ENCODE results near the gene CDH13. TPM values are rescaled to one million over a fixed set of nuclear protein-coding genes. Genes with fewer than 3 reads are reported as not detected.
A peak's percentile ranks its signal among the peaks of the same experiment; 100 is the strongest.

The CDH13 gene
- total and polyA plus RNA-seq, 2 donors (not counting 1 experiment from before 2014, with no cell fraction given) = 27.6 to 96.7 TPM

GRCh38 chr16:82603784-82604411 lies 22.9 kb upstream of the CDH13 start:
- Histone ChIP-seq H3K27ac (ENCODE audit: insufficient read depth, low read length) (no peak overlapping the region), H2AFZ (ENCODE audit: low read length) (no peak overlapping the region), H3K9me3 (ENCODE audit: control insufficient read depth, insufficient read depth, low read depth, low read length) (no peaks in the 10 kb centered on the region), H4K20me1 (ENCODE audit: control insufficient read depth, extremely low read depth, insufficient read depth, low read length) (no peaks in the 10 kb centered on the region), H3K4me1 (ENCODE audit: control insufficient read depth, extremely low read depth, insufficient read depth, low read length) (no peaks in the 10 kb centered on the region), H3K36me3 (ENCODE audit: control insufficient read depth, insufficient read depth, low read length) (no peaks in the 10 kb centered on the region), H3K79me2 (ENCODE audit: control insufficient read depth, insufficient read depth, low read length) (no peaks in the 10 kb centered on the region), H3K27me3 (ENCODE audit: control insufficient read depth, insufficient read depth, low read length) (peaks cover 2% of the 10 kb centered on the region), H3K4me3 (replicated peaks in 1 of 4; ENCODE audit: control extremely low read depth in 1 of 4, insufficient read depth in 1 of 4, low read depth in 3 of 4, low read length in 4 of 4) (no peak overlapping the region), H3K9ac (ENCODE audit: insufficient read depth, low read length) (no peak overlapping the region), H3K4me2 (ENCODE audit: extremely low read depth, insufficient read depth, low read length) (no peak overlapping the region)
- peak; percentile 51 to 75 for DNase-seq (ENCODE audit: low read depth in 2 of 2)
- TF ChIP-seq CTCF (conservative IDR thresholded peaks at IDR 0.05 in 1 of 2, IDR thresholded peaks at IDR 0.05 in 1 of 2; ENCODE audit: low read depth in 1 of 2, low read length in 2 of 2) (peak; percentile 78 to 90), EZH2 (IDR thresholded peaks at IDR 0.05; ENCODE audit: low read length, missing control alignments) (no peak)

- Histone ChIP-seq H3K9me3 (ENCODE audit: control insufficient read depth, insufficient read depth, low read depth, low read length) (no peaks in the 10 kb centered on the region), H3K27me3 (ENCODE audit: control insufficient read depth, insufficient read depth, low read length) (peaks cover 2% of the 10 kb centered on the region), H3K4me1 (ENCODE audit: control insufficient read depth, extremely low read depth, insufficient read depth, low read length) (no peaks in the 10 kb centered on the region), H3K27ac (ENCODE audit: insufficient read depth, low read length) (no peak overlapping the region), H3K4me3 (replicated peaks in 1 of 4; ENCODE audit: control extremely low read depth in 1 of 4, insufficient read depth in 1 of 4, low read depth in 3 of 4, low read length in 4 of 4) (no peak overlapping the region), H3K36me3 (ENCODE audit: control insufficient read depth, insufficient read depth, low read length) (no peaks in the 10 kb centered on the region), H3K79me2 (ENCODE audit: control insufficient read depth, insufficient read depth, low read length) (no peaks in the 10 kb centered on the region), H2AFZ (ENCODE audit: low read length) (no peak overlapping the region), H3K9ac (ENCODE audit: insufficient read depth, low read length) (no peak overlapping the region), H4K20me1 (ENCODE audit: control insufficient read depth, extremely low read depth, insufficient read depth, low read length) (no peaks in the 10 kb centered on the region), H3K4me2 (ENCODE audit: extremely low read depth, insufficient read depth, low read length) (no peak overlapping the region)
- DNase-seq (ENCODE audit: low read depth in 2 of 2) = no peak
- TF ChIP-seq CTCF (conservative IDR thresholded peaks at IDR 0.05 in 1 of 2, IDR thresholded peaks at IDR 0.05 in 1 of 2; ENCODE audit: low read depth in 1 of 2, low read length in 2 of 2) = no peak
- no peak for TF ChIP-seq EZH2 (IDR thresholded peaks at IDR 0.05; ENCODE audit: low read length, missing control alignments)
Measured at GRCh38 chr16:82605076-82605475, 21.7 kb upstream of the CDH13 start.

GRCh38 chr16:82605863-82606620 lies 20.7 kb upstream of the CDH13 start:
- Histone ChIP-seq H3K27me3 (ENCODE audit: control insufficient read depth, insufficient read depth, low read length) (peaks cover 2% of the 10 kb centered on the region), H4K20me1 (ENCODE audit: control insufficient read depth, extremely low read depth, insufficient read depth, low read length) (no peaks in the 10 kb centered on the region), H3K4me1 (ENCODE audit: control insufficient read depth, extremely low read depth, insufficient read depth, low read length) (no peaks in the 10 kb centered on the region), H3K4me2 (ENCODE audit: extremely low read depth, insufficient read depth, low read length) (no peak overlapping the region), H3K9ac (ENCODE audit: insufficient read depth, low read length) (no peak overlapping the region), H3K27ac (ENCODE audit: insufficient read depth, low read length) (no peak overlapping the region), H2AFZ (ENCODE audit: low read length) (no peak overlapping the region), H3K79me2 (ENCODE audit: control insufficient read depth, insufficient read depth, low read length) (no peaks in the 10 kb centered on the region), H3K9me3 (ENCODE audit: control insufficient read depth, insufficient read depth, low read depth, low read length) (no peaks in the 10 kb centered on the region), H3K4me3 (replicated peaks in 1 of 4; ENCODE audit: control extremely low read depth in 1 of 4, insufficient read depth in 1 of 4, low read depth in 3 of 4, low read length in 4 of 4) (no peak overlapping the region), H3K36me3 (ENCODE audit: control insufficient read depth, insufficient read depth, low read length) (no peaks in the 10 kb centered on the region)
- no peak for DNase-seq (ENCODE audit: low read depth in 2 of 2)
- TF ChIP-seq CTCF (conservative IDR thresholded peaks at IDR 0.05 in 1 of 2, IDR thresholded peaks at IDR 0.05 in 1 of 2; ENCODE audit: low read depth in 1 of 2, low read length in 2 of 2) (no peak), EZH2 (IDR thresholded peaks at IDR 0.05; ENCODE audit: low read length, missing control alignments) (no peak)

All from fibroblast of lung (primary cell).